ENCODE data around the gene SUSD6. TPM values are rescaled to one million over a fixed set of nuclear protein-coding genes. Genes with fewer than 3 reads are reported as not detected.
"Not testable (repeated sequence)": the region's sequence is repeated elsewhere in the genome, so short reads cannot be mapped to it uniquely, and the experiment has no call there.

The SUSD6 gene
- polyA plus RNA-seq, 1 of the 3 experiments (the other 2 are of a cell fraction): 8.5 TPM

GRCh38 chr14:69642212-69642793, 30.9 kb downstream of the SUSD6 start:
- H3K36me3 ChIP-seq (replicated peaks in 1 of 2; ENCODE audit: control insufficient read depth in 1 of 2, insufficient read depth in 2 of 2, low read length in 1 of 2); H3K27ac ChIP-seq (ENCODE audit: low read depth in 2 of 2, low read length in 1 of 2); H2AFZ ChIP-seq (ENCODE audit: low read depth); DNase-seq; H3K9ac ChIP-seq; POLR2A ChIA-PET; H3F3A ChIP-seq (replicated peaks; ENCODE audit: insufficient read depth); H3K4me3 ChIP-seq (ENCODE audit: low read depth in 2 of 2, low read length in 1 of 2); H3K9me2 ChIP-seq; H3K4me2 ChIP-seq; H3K27me3 ChIP-seq (ENCODE audit: insufficient read depth); H3K9me3 ChIP-seq; H4K20me1 ChIP-seq (ENCODE audit: insufficient read depth): not testable (repeated sequence)
- CTCF ChIA-PET: interaction anchor here (1.0 kb wide), 1 partner anchor 9 kb away, joined by 3 read pairs; no protein-coding TSS in a partner anchor
- WGBS (ENCODE audit: low lambda C conversion rate): 82% methylated on average over 7 of the region's 7 CpGs
- Histone ChIP-seq H3K4me1 (ENCODE audit: control insufficient read depth in 1 of 2, insufficient read depth in 2 of 2, low read depth in 1 of 2, low read length in 1 of 2) (peaks cover 6 to 13% of the 10 kb centered on the region in 2 experiments; a peak in 3 of 4 replicates), H3K79me2 (ENCODE audit: insufficient read depth) (peaks cover 17% of the 10 kb centered on the region; the same call in 1 of the 2 replicates)

- peaks cover 9% of the 10 kb centered on the region for H3F3A ChIP-seq (replicated peaks; ENCODE audit: insufficient read depth)
- 80% methylated on average over 5 of the region's 5 CpGs for WGBS (ENCODE audit: low lambda C conversion rate)
- no peak overlapping the region for H2AFZ ChIP-seq (ENCODE audit: low read depth)
- no peaks in the 10 kb centered on the region for H3K9me2 ChIP-seq
- H4K20me1 ChIP-seq (ENCODE audit: insufficient read depth): no peaks in the 10 kb centered on the region
- H3K27ac ChIP-seq (ENCODE audit: low read depth in 2 of 2, low read length in 1 of 2): no peak overlapping the region
- H3K9ac ChIP-seq: no peak overlapping the region
- H3K79me2 ChIP-seq (ENCODE audit: insufficient read depth): peaks cover 21% of the 10 kb centered on the region; the same call in 1 of the 2 replicates
- H3K36me3 ChIP-seq (replicated peaks in 1 of 2; ENCODE audit: control insufficient read depth in 1 of 2, insufficient read depth in 2 of 2, low read length in 1 of 2): peaks cover 0 to 5% of the 10 kb centered on the region in 2 experiments
- ChIA-PET POLR2A (no interaction called here), CTCF (interaction anchor here (0.9 kb wide), 1 partner anchor 59 kb away, joined by 3 read pairs; no protein-coding TSS in a partner anchor)
- H3K4me2 ChIP-seq: no peak overlapping the region
- peaks cover 8 to 9% of the 10 kb centered on the region in 2 experiments; a peak in 3 of 4 replicates for H3K4me1 ChIP-seq (ENCODE audit: control insufficient read depth in 1 of 2, insufficient read depth in 2 of 2, low read depth in 1 of 2, low read length in 1 of 2)
- H3K4me3 ChIP-seq (ENCODE audit: low read depth in 2 of 2, low read length in 1 of 2): no peak overlapping the region
- H3K9me3 ChIP-seq: 0 out of 2 replicates have a peak, but pooled peaks cover 6% of the 10 kb centered on the region
- DNase-seq: no peak
- no peaks in the 10 kb centered on the region for H3K27me3 ChIP-seq (ENCODE audit: insufficient read depth)
- TF ChIP-seq CHD2 (IDR thresholded peaks at IDR 0.05; ENCODE audit: low read length, partially characterized antibody) (no peak), NFIC (IDR thresholded peaks at IDR 0.05; ENCODE audit: borderline replicate concordance) (peak; percentile 71), FOSL2 (IDR thresholded peaks at IDR 0.05; ENCODE audit: borderline replicate concordance, low read depth) (peak; percentile 37; the same call in 1 of the 2 replicates), TCF12 (IDR thresholded peaks at IDR 0.05) (peak; percentile 64), JUND (IDR thresholded peaks at IDR 0.05) (peak; percentile 16; the same call in 1 of the 2 replicates), ELF1 (IDR thresholded peaks at IDR 0.05) (no peak)
Measured at GRCh38 chr14:69643430-69644200, 32.2 kb downstream of the SUSD6 start.

- H4K20me1 ChIP-seq (ENCODE audit: insufficient read depth): no peaks in the 10 kb centered on the region
- H3F3A ChIP-seq (replicated peaks; ENCODE audit: insufficient read depth): peaks cover 11% of the 10 kb centered on the region
- H3K36me3 ChIP-seq (replicated peaks in 1 of 2; ENCODE audit: control insufficient read depth in 1 of 2, insufficient read depth in 2 of 2, low read length in 1 of 2): peaks cover 0 to 5% of the 10 kb centered on the region in 2 experiments
- DNase-seq: no peak
- H3K4me2 ChIP-seq: no peak overlapping the region
- no peak overlapping the region for H3K4me3 ChIP-seq (ENCODE audit: low read depth in 2 of 2, low read length in 1 of 2)
- H3K27ac ChIP-seq (ENCODE audit: low read depth in 2 of 2, low read length in 1 of 2): no peak overlapping the region
- no peak overlapping the region for H3K9ac ChIP-seq
- 100% methylated on average over 1 of the region's 1 CpG for WGBS (ENCODE audit: low lambda C conversion rate)
- H3K4me1 ChIP-seq (ENCODE audit: control insufficient read depth in 1 of 2, insufficient read depth in 2 of 2, low read depth in 1 of 2, low read length in 1 of 2): peaks cover 13 to 16% of the 10 kb centered on the region in 2 experiments; a peak in 3 of 4 replicates
- no peaks in the 10 kb centered on the region for H3K9me2 ChIP-seq
- H2AFZ ChIP-seq (ENCODE audit: low read depth): no peak overlapping the region
- ChIA-PET POLR2A (no interaction called here), CTCF (interaction anchor here (0.8 kb wide), 1 partner anchor 21 kb away, joined by 4 read pairs; no protein-coding TSS in a partner anchor)
- no peaks in the 10 kb centered on the region for H3K27me3 ChIP-seq (ENCODE audit: insufficient read depth)
- H3K79me2 ChIP-seq (ENCODE audit: insufficient read depth): peaks cover 25% of the 10 kb centered on the region; the same call in 1 of the 2 replicates
- 0 out of 2 replicates have a peak, but pooled peaks cover 6% of the 10 kb centered on the region for H3K9me3 ChIP-seq
- TF ChIP-seq GABPA (IDR thresholded peaks at IDR 0.05; ENCODE audit: low read depth) (no peak), GATA2 (CRISPR knock-in tag; IDR thresholded peaks at IDR 0.05) (no peak), POLR2AphosphoS5 (IDR thresholded peaks at IDR 0.05; ENCODE audit: low read depth, low read length) (no peak), NFIC (IDR thresholded peaks at IDR 0.05; ENCODE audit: borderline replicate concordance) (no peak), RXRA (IDR thresholded peaks at IDR 0.05; ENCODE audit: borderline replicate concordance, low read depth) (no peak), EZH2phosphoT487 (IDR thresholded peaks at IDR 0.05; ENCODE audit: borderline replicate concordance, low read depth) (no peak), PBX3 (IDR thresholded peaks at IDR 0.05) (no peak), RAD21 (IDR thresholded peaks at IDR 0.05; ENCODE audit: low read length) (no peak), REST (IDR thresholded peaks at IDR 0.05; ENCODE audit: low read depth, low read length) (no peak), USF1 (IDR thresholded peaks at IDR 0.05; ENCODE audit: borderline replicate concordance, low read depth) (no peak), SMC3 (IDR thresholded peaks at IDR 0.05; ENCODE audit: low read depth, low read length) (no peak)
Measured at GRCh38 chr14:69644814-69645213, 33.4 kb downstream of the SUSD6 start.
